GM12878 (cell line): ENCODE results near the gene SKOR2. TPM values are rescaled to one million over a fixed set of nuclear protein-coding genes. Genes with fewer than 3 reads are reported as not detected.

Experiments
- BHLHE40 ChIP-seq, 2 experiments: fragments of 450-650 bp in 1 of 2; IDR thresholded peaks; 2 replicates each; pipeline ENCODE4 v1.6.1; 2011 to 2017; ENCODE audit warnings: low read depth in 2 of 2, borderline replicate concordance in 1 of 2, improper control_type of control experiment in 1 of 2, low read length in 1 of 2, mild to moderate bottlenecking in 1 of 2
- CBX5 ChIP-seq: sonication (generic); IDR thresholded peaks from 2 replicates; pipeline ENCODE4 v1.6.1; 2016; ENCODE audit warnings: low read depth, moderate library complexity, mild to moderate bottlenecking, inconsistent platforms
- ESRRA ChIP-seq: IDR thresholded peaks from 2 replicates; pipeline ENCODE4 v1.6.1; 2012; ENCODE audit warnings: mild to moderate bottlenecking, low read length, improper control_type of control experiment
- GATAD2B ChIP-seq: fragments of 450-650 bp; conservative IDR thresholded peaks from 2 replicates; pipeline ENCODE4 v1.6.1; 2017; ENCODE audit warnings: low read depth, mild to moderate bottlenecking, moderate library complexity
- HDAC2 ChIP-seq: fragments of 200-600 bp; sonication (generic); IDR thresholded peaks from 2 replicates; pipeline ENCODE4 v1.6.1; 2017
- MTA2 ChIP-seq: fragments of 450-650 bp; IDR thresholded peaks from 2 replicates; pipeline ENCODE4 v1.6.1; 2016; ENCODE audit warnings: low read depth, mild to moderate bottlenecking, moderate library complexity
- MYC ChIP-seq: IDR thresholded peaks from 2 replicates; pipeline ENCODE4 v1.6.1; 2011; ENCODE audit warnings: mild to moderate bottlenecking, low read length, moderate library complexity, inconsistent platforms; ENCODE audit not compliant: insufficient read depth, insufficient replicate concordance, insufficient read length, severe bottlenecking
- NR2F1 ChIP-seq: fragments of 450-650 bp; conservative IDR thresholded peaks from 2 replicates; pipeline ENCODE4 v1.6.1; 2017; ENCODE audit warnings: mild to moderate bottlenecking
- RAD51 ChIP-seq: fragments of 450-650 bp; IDR thresholded peaks from 2 replicates; pipeline ENCODE4 v1.6.1; 2016; ENCODE audit warnings: moderate library complexity, mild to moderate bottlenecking, inconsistent platforms
- SIX5 ChIP-seq: IDR thresholded peaks from 2 replicates; pipeline ENCODE4 v1.6.1; 2011; ENCODE audit warnings: mild to moderate bottlenecking, low read depth, low read length, moderate library complexity; ENCODE audit not compliant: severe bottlenecking
- TBL1XR1 ChIP-seq: IDR thresholded peaks from 2 replicates; pipeline ENCODE4 v1.6.1; 2012; ENCODE audit warnings: low read depth, low read length, improper control_type of control experiment
- USF1 ChIP-seq: IDR thresholded peaks from 2 replicates; pipeline ENCODE4 v1.6.1; 2011; ENCODE audit warnings: borderline replicate concordance, low read depth, mild to moderate bottlenecking, moderate library complexity, mixed read lengths, low read length; ENCODE audit not compliant: insufficient read depth; ENCODE audit errors: extremely low read length
- YBX1 ChIP-seq: fragments of 450-650 bp; IDR thresholded peaks from 2 replicates; pipeline ENCODE4 v1.6.1; 2016; ENCODE audit warnings: antibody characterized with exemption
- YY1 ChIP-seq: IDR thresholded peaks from 2 replicates; pipeline ENCODE4 v1.6.1; 2011; ENCODE audit warnings: low read depth, mild to moderate bottlenecking, low read length
- ZBTB4 ChIP-seq: fragments of 450-650 bp; formaldehyde crosslinking; IDR thresholded peaks from 2 replicates; pipeline ENCODE4 v1.4.0; 2022; ENCODE audit warnings: mild to moderate bottlenecking, moderate library complexity
- ZNF207 ChIP-seq: fragments of 450-650 bp; IDR thresholded peaks from 2 replicates; pipeline ENCODE4 v1.6.1; 2014; ENCODE audit warnings: antibody characterized with exemption, mild to moderate bottlenecking, borderline replicate concordance
- ZNF217 ChIP-seq: fragments of 450-650 bp; IDR thresholded peaks from 2 replicates; pipeline ENCODE4 v1.6.1; 2017; ENCODE audit warnings: antibody characterized with exemption, mild to moderate bottlenecking
- ZNF274 ChIP-seq: IDR thresholded peaks from one replicate; pipeline ENCODE4 v1.8.0; 2011; ENCODE audit not compliant: insufficient read length, insufficient read depth
- ZSCAN29 ChIP-seq: fragments of 450-650 bp; IDR thresholded peaks from 2 replicates; pipeline ENCODE4 v1.6.1; 2017; ENCODE audit warnings: mild to moderate bottlenecking, moderate library complexity
- polyA plus RNA-seq, 11 experiments: library from polyadenylated mRNA; depleted of rRNA in 4 of 11; unstranded in 6 of 11; stranded (reverse) in 5 of 11; fragments of >200 nt; fragmentation: Nextera tagmentation in 4 of 11; fragmentation: Illumina TruSeq in 1 of 11; extraction: Ambion mirVana in 4 of 11; extraction: Trizol in 1 of 11; gene quantifications; 1 replicate in 1 of 11; 2 replicates in 10 of 11; pipeline versions ENCODE4 v1.2.1 to v1.2.3, GENCODE V29; 2011 to 2016; ENCODE audit warnings: inconsistent platforms in 2 of 11, missing spikeins in 2 of 11, low read depth in 1 of 11
- total RNA-seq, 4 experiments: library from RNA; depleted of rRNA in 3 of 4; stranded (reverse); fragments of >200 nt in 3 of 4; fragmentation: Illumina TruSeq in 1 of 4; extraction: Trizol in 1 of 4; gene quantifications; 2 replicates each; pipeline versions ENCODE4 v1.2.1 to v1.2.3, GENCODE V29; 2013 to 2021
- TF ChIP-seq, protein P1 (sequence below): IDR thresholded peaks from 2 replicates; pipeline ENCODE4 v1.6.1; 2012; ENCODE audit warnings: low read depth, low read length, improper control_type of control experiment
- TF ChIP-seq, protein P2 (sequence below): fragments of 450-650 bp; formaldehyde crosslinking; IDR thresholded peaks from 2 replicates; pipeline ENCODE4 v1.5.0; 2022; ENCODE audit warnings: mild to moderate bottlenecking, missing genetic modification characterization
- TF ChIP-seq, protein P3 (sequence below): IDR thresholded peaks from 2 replicates; pipeline ENCODE4 v1.6.1; 2012; ENCODE audit warnings: low read length, inconsistent platforms

SKOR2 gene
- total and polyA plus RNA-seq, 10 of the 15 experiments (the other 5 are each of a cell fraction or from before 2014, with no cell fraction given), result not detected

DNA sequence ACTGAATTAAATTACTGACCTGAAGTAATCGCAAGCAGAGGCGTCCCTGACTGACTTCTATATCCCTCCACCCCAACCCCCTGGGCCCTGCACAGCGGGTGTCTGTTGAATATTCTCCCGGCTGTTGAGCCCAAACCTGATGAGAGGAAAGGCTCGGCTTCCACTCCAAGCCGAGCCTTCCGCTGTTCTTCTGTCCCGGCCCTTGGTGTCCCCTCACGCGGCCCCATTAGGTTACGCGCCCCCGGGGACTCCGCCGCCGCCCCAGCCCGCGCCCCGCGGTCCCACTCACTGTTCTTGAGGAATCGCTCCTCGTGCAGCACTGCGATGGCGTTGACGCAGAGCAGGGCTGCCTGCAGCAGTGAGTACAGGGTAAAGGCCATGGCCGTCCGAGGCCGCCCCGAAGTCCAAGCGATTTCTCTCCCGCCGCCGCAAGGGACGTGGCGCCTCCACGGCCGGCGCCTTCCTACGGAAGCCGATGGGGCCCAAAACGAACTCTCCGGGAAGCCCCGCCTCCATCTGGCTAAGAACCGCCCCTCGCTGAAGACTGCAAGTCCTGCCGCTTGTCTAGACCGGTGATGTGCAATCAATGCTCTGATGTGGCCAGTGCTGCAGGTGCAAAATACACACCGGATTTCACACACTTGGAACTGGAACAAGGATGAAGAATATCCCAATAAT is 75.4 kb downstream of the SKOR2 start, which contains the start of gene IER3IP1 (continued):
- TF ChIP-seq HDAC2 (no peak), YBX1 (no peak), ZNF207 (0 out of 2 replicates have a peak, but pooled peaks have one; percentile 57), GATAD2B (peak; percentile 86), YY1 (peak; percentile 83), ZNF274 (no peak), BHLHE40 (IDR thresholded peaks at IDR 0.05; ENCODE audit: borderline replicate concordance in 1 of 2, low read depth in 2 of 2, low read length in 1 of 2) (peak in 1 of 2 experiments; percentile 22; a peak in 1 of 4 replicates), ZBTB4 (CRISPR knock-in tag) (no peak), MTA2 (no peak), RAD51 (no peak), ZSCAN29 (no peak), NR2F1 (no peak), TBL1XR1 (no peak), SIX5 (no peak), ZNF217 (no peak), ESRRA (no peak), MYC (no peak), CBX5 (no peak), USF1 (no peak)
- TF ChIP-seq, protein P1, sequence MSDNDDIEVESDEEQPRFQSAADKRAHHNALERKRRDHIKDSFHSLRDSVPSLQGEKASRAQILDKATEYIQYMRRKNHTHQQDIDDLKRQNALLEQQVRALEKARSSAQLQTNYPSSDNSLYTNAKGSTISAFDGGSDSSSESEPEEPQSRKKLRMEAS, result peak; percentile 66; the same call in 1 of the 2 replicates
- TF ChIP-seq, protein P2, sequence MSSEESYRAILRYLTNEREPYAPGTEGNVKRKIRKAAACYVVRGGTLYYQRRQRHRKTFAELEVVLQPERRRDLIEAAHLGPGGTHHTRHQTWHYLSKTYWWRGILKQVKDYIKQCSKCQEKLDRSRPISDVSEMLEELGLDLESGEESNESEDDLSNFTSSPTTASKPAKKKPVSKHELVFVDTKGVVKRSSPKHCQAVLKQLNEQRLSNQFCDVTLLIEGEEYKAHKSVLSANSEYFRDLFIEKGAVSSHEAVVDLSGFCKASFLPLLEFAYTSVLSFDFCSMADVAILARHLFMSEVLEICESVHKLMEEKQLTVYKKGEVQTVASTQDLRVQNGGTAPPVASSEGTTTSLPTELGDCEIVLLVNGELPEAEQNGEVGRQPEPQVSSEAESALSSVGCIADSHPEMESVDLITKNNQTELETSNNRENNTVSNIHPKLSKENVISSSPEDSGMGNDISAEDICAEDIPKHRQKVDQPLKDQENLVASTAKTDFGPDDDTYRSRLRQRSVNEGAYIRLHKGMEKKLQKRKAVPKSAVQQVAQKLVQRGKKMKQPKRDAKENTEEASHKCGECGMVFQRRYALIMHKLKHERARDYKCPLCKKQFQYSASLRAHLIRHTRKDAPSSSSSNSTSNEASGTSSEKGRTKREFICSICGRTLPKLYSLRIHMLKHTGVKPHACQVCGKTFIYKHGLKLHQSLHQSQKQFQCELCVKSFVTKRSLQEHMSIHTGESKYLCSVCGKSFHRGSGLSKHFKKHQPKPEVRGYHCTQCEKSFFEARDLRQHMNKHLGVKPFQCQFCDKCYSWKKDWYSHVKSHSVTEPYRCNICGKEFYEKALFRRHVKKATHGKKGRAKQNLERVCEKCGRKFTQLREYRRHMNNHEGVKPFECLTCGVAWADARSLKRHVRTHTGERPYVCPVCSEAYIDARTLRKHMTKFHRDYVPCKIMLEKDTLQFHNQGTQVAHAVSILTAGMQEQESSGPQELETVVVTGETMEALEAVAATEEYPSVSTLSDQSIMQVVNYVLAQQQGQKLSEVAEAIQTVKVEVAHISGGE (CRISPR knock-in tag), result no peak
- TF ChIP-seq, protein P3, sequence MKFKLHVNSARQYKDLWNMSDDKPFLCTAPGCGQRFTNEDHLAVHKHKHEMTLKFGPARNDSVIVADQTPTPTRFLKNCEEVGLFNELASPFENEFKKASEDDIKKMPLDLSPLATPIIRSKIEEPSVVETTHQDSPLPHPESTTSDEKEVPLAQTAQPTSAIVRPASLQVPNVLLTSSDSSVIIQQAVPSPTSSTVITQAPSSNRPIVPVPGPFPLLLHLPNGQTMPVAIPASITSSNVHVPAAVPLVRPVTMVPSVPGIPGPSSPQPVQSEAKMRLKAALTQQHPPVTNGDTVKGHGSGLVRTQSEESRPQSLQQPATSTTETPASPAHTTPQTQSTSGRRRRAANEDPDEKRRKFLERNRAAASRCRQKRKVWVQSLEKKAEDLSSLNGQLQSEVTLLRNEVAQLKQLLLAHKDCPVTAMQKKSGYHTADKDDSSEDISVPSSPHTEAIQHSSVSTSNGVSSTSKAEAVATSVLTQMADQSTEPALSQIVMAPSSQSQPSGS, result no peak
